ENCODE data around the gene PLAAT4.

GRCh38 chr11:63512816-63513215, 23.8 kb upstream of the PLAAT4 start:
- no peak for TF ChIP-seq REST (IDR thresholded peaks at IDR 0.05)
- TF ChIP-seq RAD21 (conservative IDR thresholded peaks at IDR 0.05 in 1 of 2, IDR thresholded peaks at IDR 0.05 in 1 of 2): no peak
- no peak for TF ChIP-seq MAFK (IDR thresholded peaks at IDR 0.05; ENCODE audit: partially characterized antibody)
- TF ChIP-seq JUN (IDR thresholded peaks at IDR 0.05): no peak
- no peak for TF ChIP-seq CTCF (IDR thresholded peaks at IDR 0.05)
- TF ChIP-seq ZFP36 (IDR thresholded peaks at IDR 0.05; ENCODE audit: borderline replicate concordance, partially characterized antibody): no peak
